ENCODE measurements around the gene ELOVL5. TPM values are rescaled to one million over a fixed set of nuclear protein-coding genes. Genes with fewer than 3 reads are reported as not detected.

Gene ELOVL5
- polyA plus RNA-seq, 1 donor from 2014 or later: 31.2 TPM

DNA sequence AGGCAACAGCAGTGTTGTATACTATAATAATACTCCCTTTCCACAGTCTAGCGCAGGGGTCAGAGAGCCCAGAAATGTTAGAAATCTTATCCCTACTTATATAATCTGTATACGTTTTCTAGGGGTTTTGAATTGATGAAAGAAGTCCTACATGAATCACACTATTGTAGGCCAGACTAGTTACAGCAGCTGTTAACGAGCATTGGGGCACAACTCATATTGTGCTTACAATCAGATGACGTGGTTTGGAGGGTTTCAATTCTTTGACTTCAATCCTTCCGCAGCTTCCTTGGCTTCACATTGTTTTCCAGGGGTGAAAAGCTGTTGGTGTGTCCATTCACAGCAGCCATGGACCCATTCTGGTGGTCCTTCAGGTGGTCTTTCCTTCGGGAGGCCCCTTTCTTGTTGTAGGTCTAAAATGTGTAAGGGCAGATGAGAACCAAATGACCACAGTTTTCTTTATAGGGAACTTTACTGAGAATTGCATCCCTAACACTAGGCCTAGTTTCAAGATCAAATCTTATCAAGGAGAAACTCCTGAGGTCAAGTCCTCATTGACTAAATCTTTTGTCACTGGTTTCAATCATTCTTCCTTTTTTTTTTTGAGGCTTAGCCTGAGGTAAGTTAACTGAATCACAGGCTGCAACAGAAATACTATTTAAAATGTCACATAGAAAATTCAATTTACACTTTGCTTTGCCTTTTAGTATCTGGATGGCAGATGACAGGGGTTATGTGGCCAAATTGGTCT is 79.7 kb downstream of the ELOVL5 start:
- no peak overlapping the region for H3K4me3 ChIP-seq (ENCODE audit: low read length)
- no peaks in the 10 kb centered on the region for H3K9me3 ChIP-seq (ENCODE audit: low read length)
- no peak overlapping the region for H2AFZ ChIP-seq (ENCODE audit: low read depth, low read length)
- TF ChIP-seq EP300 (conservative IDR thresholded peaks at IDR 0.05; ENCODE audit: poor library complexity, severe bottlenecking): no peak
- TF ChIP-seq, protein P1, sequence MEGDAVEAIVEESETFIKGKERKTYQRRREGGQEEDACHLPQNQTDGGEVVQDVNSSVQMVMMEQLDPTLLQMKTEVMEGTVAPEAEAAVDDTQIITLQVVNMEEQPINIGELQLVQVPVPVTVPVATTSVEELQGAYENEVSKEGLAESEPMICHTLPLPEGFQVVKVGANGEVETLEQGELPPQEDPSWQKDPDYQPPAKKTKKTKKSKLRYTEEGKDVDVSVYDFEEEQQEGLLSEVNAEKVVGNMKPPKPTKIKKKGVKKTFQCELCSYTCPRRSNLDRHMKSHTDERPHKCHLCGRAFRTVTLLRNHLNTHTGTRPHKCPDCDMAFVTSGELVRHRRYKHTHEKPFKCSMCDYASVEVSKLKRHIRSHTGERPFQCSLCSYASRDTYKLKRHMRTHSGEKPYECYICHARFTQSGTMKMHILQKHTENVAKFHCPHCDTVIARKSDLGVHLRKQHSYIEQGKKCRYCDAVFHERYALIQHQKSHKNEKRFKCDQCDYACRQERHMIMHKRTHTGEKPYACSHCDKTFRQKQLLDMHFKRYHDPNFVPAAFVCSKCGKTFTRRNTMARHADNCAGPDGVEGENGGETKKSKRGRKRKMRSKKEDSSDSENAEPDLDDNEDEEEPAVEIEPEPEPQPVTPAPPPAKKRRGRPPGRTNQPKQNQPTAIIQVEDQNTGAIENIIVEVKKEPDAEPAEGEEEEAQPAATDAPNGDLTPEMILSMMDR (IDR thresholded peaks at IDR 0.05; ENCODE audit: poor library complexity, severe bottlenecking): no peak
- TF ChIP-seq, protein P2, sequence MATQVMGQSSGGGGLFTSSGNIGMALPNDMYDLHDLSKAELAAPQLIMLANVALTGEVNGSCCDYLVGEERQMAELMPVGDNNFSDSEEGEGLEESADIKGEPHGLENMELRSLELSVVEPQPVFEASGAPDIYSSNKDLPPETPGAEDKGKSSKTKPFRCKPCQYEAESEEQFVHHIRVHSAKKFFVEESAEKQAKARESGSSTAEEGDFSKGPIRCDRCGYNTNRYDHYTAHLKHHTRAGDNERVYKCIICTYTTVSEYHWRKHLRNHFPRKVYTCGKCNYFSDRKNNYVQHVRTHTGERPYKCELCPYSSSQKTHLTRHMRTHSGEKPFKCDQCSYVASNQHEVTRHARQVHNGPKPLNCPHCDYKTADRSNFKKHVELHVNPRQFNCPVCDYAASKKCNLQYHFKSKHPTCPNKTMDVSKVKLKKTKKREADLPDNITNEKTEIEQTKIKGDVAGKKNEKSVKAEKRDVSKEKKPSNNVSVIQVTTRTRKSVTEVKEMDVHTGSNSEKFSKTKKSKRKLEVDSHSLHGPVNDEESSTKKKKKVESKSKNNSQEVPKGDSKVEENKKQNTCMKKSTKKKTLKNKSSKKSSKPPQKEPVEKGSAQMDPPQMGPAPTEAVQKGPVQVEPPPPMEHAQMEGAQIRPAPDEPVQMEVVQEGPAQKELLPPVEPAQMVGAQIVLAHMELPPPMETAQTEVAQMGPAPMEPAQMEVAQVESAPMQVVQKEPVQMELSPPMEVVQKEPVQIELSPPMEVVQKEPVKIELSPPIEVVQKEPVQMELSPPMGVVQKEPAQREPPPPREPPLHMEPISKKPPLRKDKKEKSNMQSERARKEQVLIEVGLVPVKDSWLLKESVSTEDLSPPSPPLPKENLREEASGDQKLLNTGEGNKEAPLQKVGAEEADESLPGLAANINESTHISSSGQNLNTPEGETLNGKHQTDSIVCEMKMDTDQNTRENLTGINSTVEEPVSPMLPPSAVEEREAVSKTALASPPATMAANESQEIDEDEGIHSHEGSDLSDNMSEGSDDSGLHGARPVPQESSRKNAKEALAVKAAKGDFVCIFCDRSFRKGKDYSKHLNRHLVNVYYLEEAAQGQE (IDR thresholded peaks at IDR 0.05; ENCODE audit: borderline replicate concordance): no peak
- TF ChIP-seq EZH2 (IDR thresholded peaks at IDR 0.05; ENCODE audit: borderline replicate concordance, insufficient read depth, low read length, poor library complexity, severe bottlenecking): no peak
- TF ChIP-seq TAF1 (IDR thresholded peaks at IDR 0.05; ENCODE audit: low read depth): no peak
- no peak for TF ChIP-seq RAD21 (conservative IDR thresholded peaks at IDR 0.05)
- TF ChIP-seq MXI1 (conservative IDR thresholded peaks at IDR 0.05; ENCODE audit: poor library complexity, severe bottlenecking): no peak
- TF ChIP-seq POLR2AphosphoS5 (IDR thresholded peaks at IDR 0.05): no peak
- TF ChIP-seq SMC3 (conservative IDR thresholded peaks at IDR 0.05; ENCODE audit: poor library complexity): no peak
- no peaks in the 10 kb centered on the region for H3K27me3 ChIP-seq (ENCODE audit: insufficient read depth, low read depth, low read length)
- peaks cover 3% of the 10 kb centered on the region for H3K36me3 ChIP-seq (ENCODE audit: insufficient read depth, low read length)
- no peaks in the 10 kb centered on the region for H3F3A ChIP-seq (ENCODE audit: insufficient read depth, low read length, poor library complexity, severe bottlenecking)
- no peak overlapping the region for H3K9ac ChIP-seq (ENCODE audit: low read length)
- H3K79me2 ChIP-seq (replicated peaks; ENCODE audit: insufficient read depth, low read length): no peaks in the 10 kb centered on the region
- H3K27ac ChIP-seq (ENCODE audit: low read length): no peak overlapping the region
- H4K20me1 ChIP-seq (ENCODE audit: insufficient read depth): no peaks in the 10 kb centered on the region
- H3K9me2 ChIP-seq (ENCODE audit: insufficient read depth, low read length): no peaks in the 10 kb centered on the region
- H3K4me2 ChIP-seq (ENCODE audit: low read length): no peak overlapping the region

DNA sequence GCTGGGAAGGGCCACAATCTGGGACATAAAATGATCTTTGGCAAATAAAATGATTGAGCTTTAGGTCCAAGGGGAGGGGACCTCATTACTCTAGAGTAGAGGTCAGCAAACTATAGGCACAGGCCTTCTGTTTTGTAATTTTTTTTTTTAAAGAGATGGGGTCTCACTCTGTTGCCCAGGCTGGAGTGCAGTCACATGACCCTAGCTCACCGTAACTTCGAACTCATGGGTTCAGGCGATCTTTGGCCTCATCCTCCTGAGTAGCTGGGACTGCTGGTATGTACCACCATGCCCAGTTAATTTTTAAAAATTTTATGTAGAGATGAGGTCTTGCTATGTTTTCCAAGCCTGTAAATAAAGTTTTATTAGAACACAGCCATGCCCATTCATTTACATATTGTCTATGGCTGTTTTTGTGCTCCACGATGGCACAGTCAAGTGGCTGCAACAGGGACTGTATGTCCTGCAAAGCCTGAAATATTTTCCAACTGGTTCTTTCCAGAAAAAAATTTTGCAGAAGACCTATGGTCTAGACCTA is 82.1 kb downstream of the ELOVL5 start:
- TF ChIP-seq TAF1 (IDR thresholded peaks at IDR 0.05; ENCODE audit: low read depth): no peak
- TF ChIP-seq, protein P2 (IDR thresholded peaks at IDR 0.05; ENCODE audit: borderline replicate concordance): no peak
- no peak for TF ChIP-seq EZH2 (IDR thresholded peaks at IDR 0.05; ENCODE audit: borderline replicate concordance, insufficient read depth, low read length, poor library complexity, severe bottlenecking)
- TF ChIP-seq POLR2AphosphoS5 (IDR thresholded peaks at IDR 0.05): no peak
- no peak for TF ChIP-seq RAD21 (conservative IDR thresholded peaks at IDR 0.05)
- TF ChIP-seq SMC3 (conservative IDR thresholded peaks at IDR 0.05; ENCODE audit: poor library complexity): no peak
- no peak for TF ChIP-seq MXI1 (conservative IDR thresholded peaks at IDR 0.05; ENCODE audit: poor library complexity, severe bottlenecking)
- no peak for TF ChIP-seq EP300 (conservative IDR thresholded peaks at IDR 0.05; ENCODE audit: poor library complexity, severe bottlenecking)
- TF ChIP-seq, protein P1 (IDR thresholded peaks at IDR 0.05; ENCODE audit: poor library complexity, severe bottlenecking): no peak
- no peak overlapping the region for H3K9ac ChIP-seq (ENCODE audit: low read length)
- no peak overlapping the region for H3K4me3 ChIP-seq (ENCODE audit: low read length)
- H3K9me3 ChIP-seq (ENCODE audit: low read length): no peaks in the 10 kb centered on the region
- H3K4me2 ChIP-seq (ENCODE audit: low read length): no peak overlapping the region
- H3K27me3 ChIP-seq (ENCODE audit: insufficient read depth, low read depth, low read length): no peaks in the 10 kb centered on the region
- no peak overlapping the region for H2AFZ ChIP-seq (ENCODE audit: low read depth, low read length)
- no peaks in the 10 kb centered on the region for H3K79me2 ChIP-seq (replicated peaks; ENCODE audit: insufficient read depth, low read length)
- peaks cover 3% of the 10 kb centered on the region for H3K36me3 ChIP-seq (ENCODE audit: insufficient read depth, low read length)
- H3K9me2 ChIP-seq (ENCODE audit: insufficient read depth, low read length): no peaks in the 10 kb centered on the region
- no peak overlapping the region for H3K27ac ChIP-seq (ENCODE audit: low read length)
- H3F3A ChIP-seq (ENCODE audit: insufficient read depth, low read length, poor library complexity, severe bottlenecking): no peaks in the 10 kb centered on the region
- H4K20me1 ChIP-seq (ENCODE audit: insufficient read depth): no peaks in the 10 kb centered on the region

Data from neural cell (in vitro differentiated cells).